ENCODE results near the gene TPK1.

- no peak for TF ChIP-seq CTCF (IDR thresholded peaks at IDR 0.05)
- TF ChIP-seq NRF1 (IDR thresholded peaks at IDR 0.05; ENCODE audit: low read depth, low read length): no peak
- TF ChIP-seq RFX5 (IDR thresholded peaks at IDR 0.05; ENCODE audit: low read length): no peak
- TF ChIP-seq, protein P1, sequence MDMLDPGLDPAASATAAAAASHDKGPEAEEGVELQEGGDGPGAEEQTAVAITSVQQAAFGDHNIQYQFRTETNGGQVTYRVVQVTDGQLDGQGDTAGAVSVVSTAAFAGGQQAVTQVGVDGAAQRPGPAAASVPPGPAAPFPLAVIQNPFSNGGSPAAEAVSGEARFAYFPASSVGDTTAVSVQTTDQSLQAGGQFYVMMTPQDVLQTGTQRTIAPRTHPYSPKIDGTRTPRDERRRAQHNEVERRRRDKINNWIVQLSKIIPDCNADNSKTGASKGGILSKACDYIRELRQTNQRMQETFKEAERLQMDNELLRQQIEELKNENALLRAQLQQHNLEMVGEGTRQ (IDR thresholded peaks at IDR 0.05; ENCODE audit: borderline replicate concordance, low read depth, low read length): no peak
- no peak for TF ChIP-seq RAD21 (IDR thresholded peaks at IDR 0.05; ENCODE audit: low read length)
- no peak for TF ChIP-seq POLR2AphosphoS5 (IDR thresholded peaks at IDR 0.05; ENCODE audit: low read depth, low read length)
- TF ChIP-seq ZBTB33 (IDR thresholded peaks at IDR 0.05; ENCODE audit: borderline replicate concordance, low read depth): no peak
- no peak for TF ChIP-seq MAX (IDR thresholded peaks at IDR 0.05; ENCODE audit: low read depth)
Measured at GRCh38 chr7:144414815-144415214, 421.0 kb downstream of the TPK1 start.
